GM12878 (cell line): Measurements from ENCODE around the gene OR10H1. TPM values are rescaled to one million over a fixed set of nuclear protein-coding genes. Genes with fewer than 3 reads are reported as not detected.

ENCODE experiments used
- ATF7 ChIP-seq: fragments of 450-650 bp; IDR thresholded peaks from 2 replicates; pipeline ENCODE4 v1.6.1; 2016; ENCODE audit warnings: low read depth, mild to moderate bottlenecking
- BMI1 ChIP-seq: fragments of 450-650 bp; IDR thresholded peaks from 2 replicates; pipeline ENCODE4 v1.6.1; 2016; ENCODE audit warnings: mild to moderate bottlenecking, moderate library complexity, borderline replicate concordance
- CREB1 ChIP-seq: IDR thresholded peaks from 2 replicates; pipeline ENCODE4 v1.6.1; 2012; ENCODE audit warnings: low read depth, mild to moderate bottlenecking, inconsistent platforms
- ETV6 ChIP-seq, 2 experiments: fragments of 450-650 bp in 1 of 2; IDR thresholded peaks in 1 of 2; conservative IDR thresholded peaks in 1 of 2; 2 replicates each; pipeline ENCODE4 v1.6.1; 2014; ENCODE audit warnings: antibody characterized with exemption in 1 of 2, borderline replicate concordance in 1 of 2, low read depth in 1 of 2, mild to moderate bottlenecking in 1 of 2, moderate library complexity in 1 of 2
- FOXK2 ChIP-seq: fragments of 450-650 bp; IDR thresholded peaks from 2 replicates; pipeline ENCODE4 v1.6.1; 2017; ENCODE audit warnings: mild to moderate bottlenecking, moderate library complexity
- GATAD2B ChIP-seq: fragments of 450-650 bp; conservative IDR thresholded peaks from 2 replicates; pipeline ENCODE4 v1.6.1; 2017; ENCODE audit warnings: low read depth, mild to moderate bottlenecking, moderate library complexity
- HCFC1 ChIP-seq: fragments of 150-350 bp; IDR thresholded peaks from 2 replicates; pipeline ENCODE4 v1.6.1; 2014; ENCODE audit warnings: low read length
- HDGF ChIP-seq: fragments of 450-650 bp; IDR thresholded peaks from 2 replicates; pipeline ENCODE4 v1.6.1; 2016; ENCODE audit warnings: antibody characterized with exemption
- IRF3 ChIP-seq: fragments of 450-650 bp; IDR thresholded peaks from 2 replicates; pipeline ENCODE4 v1.6.1; 2014; ENCODE audit warnings: mild to moderate bottlenecking
- KDM1A ChIP-seq: fragments of 200-600 bp; sonication (generic); IDR thresholded peaks from 2 replicates; pipeline ENCODE4 v1.6.1; 2016; ENCODE audit warnings: borderline replicate concordance
- MTA3 ChIP-seq: IDR thresholded peaks from 2 replicates; pipeline ENCODE4 v1.6.1; 2012; ENCODE audit warnings: low read length, inconsistent platforms, borderline replicate concordance
- NFYA ChIP-seq: IDR thresholded peaks from 2 replicates; pipeline ENCODE4 v1.6.1; 2011; ENCODE audit warnings: low read depth, mild to moderate bottlenecking, low read length, improper control_type of control experiment, borderline replicate concordance
- PRDM15 ChIP-seq: fragments of 450-650 bp; formaldehyde crosslinking; IDR thresholded peaks from 2 replicates; pipeline ENCODE4 v1.4.0; 2020; ENCODE audit warnings: mild to moderate bottlenecking, moderate library complexity
- RAD51 ChIP-seq: fragments of 450-650 bp; IDR thresholded peaks from 2 replicates; pipeline ENCODE4 v1.6.1; 2016; ENCODE audit warnings: moderate library complexity, mild to moderate bottlenecking, inconsistent platforms
- RELB ChIP-seq: fragments of 450-650 bp; IDR thresholded peaks from 2 replicates; pipeline ENCODE4 v1.6.1; 2017; ENCODE audit warnings: low read depth, mild to moderate bottlenecking, moderate library complexity
- RUNX3 ChIP-seq: IDR thresholded peaks from 2 replicates; pipeline ENCODE4 v1.6.1; 2012; ENCODE audit warnings: low read length, inconsistent platforms
- TCF3 ChIP-seq: IDR thresholded peaks from 2 replicates; pipeline ENCODE4 v1.6.1; 2012; ENCODE audit warnings: low read depth, mild to moderate bottlenecking, low read length, borderline replicate concordance; ENCODE audit not compliant: insufficient read depth
- WRNIP1 ChIP-seq: IDR thresholded peaks from 2 replicates; pipeline ENCODE4 v1.6.1; 2011; ENCODE audit warnings: low read depth, low read length, improper control_type of control experiment, borderline replicate concordance
- ZBTB4 ChIP-seq: fragments of 450-650 bp; formaldehyde crosslinking; IDR thresholded peaks from 2 replicates; pipeline ENCODE4 v1.4.0; 2022; ENCODE audit warnings: mild to moderate bottlenecking, moderate library complexity
- polyA plus RNA-seq, 11 experiments: library from polyadenylated mRNA; depleted of rRNA in 4 of 11; unstranded in 6 of 11; stranded (reverse) in 5 of 11; fragments of >200 nt; fragmentation: Nextera tagmentation in 4 of 11; fragmentation: Illumina TruSeq in 1 of 11; extraction: Ambion mirVana in 4 of 11; extraction: Trizol in 1 of 11; gene quantifications; 1 replicate in 1 of 11; 2 replicates in 10 of 11; pipeline versions ENCODE4 v1.2.1 to v1.2.3, GENCODE V29; 2011 to 2016; ENCODE audit warnings: inconsistent platforms in 2 of 11, missing spikeins in 2 of 11, low read depth in 1 of 11
- total RNA-seq, 4 experiments: library from RNA; depleted of rRNA in 3 of 4; stranded (reverse); fragments of >200 nt in 3 of 4; fragmentation: Illumina TruSeq in 1 of 4; extraction: Trizol in 1 of 4; gene quantifications; 2 replicates each; pipeline versions ENCODE4 v1.2.1 to v1.2.3, GENCODE V29; 2013 to 2021

Gene OR10H1
- total and polyA plus RNA-seq, 10 of the 15 experiments (the other 5 are each of a cell fraction or from before 2014, with no cell fraction given) = not detected

GRCh38 chr19:15836330-15837220 is 21.1 kb upstream of the OR10H1 start (continued):
- TF ChIP-seq FOXK2 (no peak), ATF7 (no peak), RAD51 (no peak), GATAD2B (peak; percentile 68; the same call in 1 of the 2 replicates), ZBTB4 (CRISPR knock-in tag) (no peak), RELB (no peak), HDGF (no peak), RUNX3 (no peak), MTA3 (0 out of 2 replicates have a peak, but pooled peaks have one; percentile 8), NFYA (peak; percentile 73), CREB1 (peak; percentile 68), PRDM15 (CRISPR knock-in tag) (no peak), IRF3 (peak; percentile 27; the same call in 1 of the 2 replicates), BMI1 (no peak), KDM1A (no peak), WRNIP1 (no peak), TCF3 (peak; percentile 58; the same call in 1 of the 2 replicates), HCFC1 (peak; percentile 28; the same call in 1 of the 2 replicates), ETV6 (conservative IDR thresholded peaks at IDR 0.05 in 1 of 2, IDR thresholded peaks at IDR 0.05 in 1 of 2; ENCODE audit: borderline replicate concordance in 1 of 2, low read depth in 1 of 2) (no peak)
